DMS53 (cell line): Measurements from ENCODE around the gene ARID1B.
"Not testable (repeated sequence)": the region's sequence is repeated elsewhere in the genome, so short reads cannot be mapped to it uniquely, and the experiment has no call there.

ENCODE experiments used
- DNase-seq: peaks from one replicate; lab custom pipeline; 2025; lab: John Stamatoyannopoulos, UW

ARID1B gene

DNA sequence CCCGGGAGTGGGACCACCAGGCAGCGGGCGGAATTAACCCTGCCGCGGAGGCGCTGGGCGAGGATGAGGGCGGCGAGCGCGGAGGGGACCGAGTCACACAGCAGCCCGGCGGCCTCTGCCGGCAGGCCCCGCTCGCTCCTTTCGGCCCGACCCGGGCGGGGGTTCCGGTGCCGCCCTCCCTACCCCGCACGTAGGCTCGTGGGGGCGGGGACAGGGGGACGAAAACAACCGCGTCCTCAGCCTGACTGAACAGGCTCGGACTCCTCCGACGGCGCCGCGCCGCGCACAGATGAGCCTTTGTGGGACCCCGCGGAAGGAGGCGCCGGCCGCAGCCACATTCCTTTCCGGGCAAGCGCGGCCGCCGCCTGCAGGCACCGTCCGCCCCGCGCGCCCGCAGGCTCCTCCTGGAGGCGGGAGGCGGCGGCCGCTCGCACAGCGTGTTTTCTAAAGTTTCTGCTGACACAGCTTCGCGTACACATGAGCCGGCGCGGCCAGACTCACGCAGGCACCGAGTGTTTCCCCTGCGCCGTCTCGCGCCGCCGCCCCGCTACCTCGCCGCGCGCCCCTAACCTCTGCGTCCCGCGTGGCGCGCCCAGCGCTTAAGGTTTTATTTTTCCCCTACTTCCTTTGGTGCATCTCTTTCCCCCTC is 244.3 kb downstream of the ARID1B start:
- DNase-seq: peak; percentile 93

DNA sequence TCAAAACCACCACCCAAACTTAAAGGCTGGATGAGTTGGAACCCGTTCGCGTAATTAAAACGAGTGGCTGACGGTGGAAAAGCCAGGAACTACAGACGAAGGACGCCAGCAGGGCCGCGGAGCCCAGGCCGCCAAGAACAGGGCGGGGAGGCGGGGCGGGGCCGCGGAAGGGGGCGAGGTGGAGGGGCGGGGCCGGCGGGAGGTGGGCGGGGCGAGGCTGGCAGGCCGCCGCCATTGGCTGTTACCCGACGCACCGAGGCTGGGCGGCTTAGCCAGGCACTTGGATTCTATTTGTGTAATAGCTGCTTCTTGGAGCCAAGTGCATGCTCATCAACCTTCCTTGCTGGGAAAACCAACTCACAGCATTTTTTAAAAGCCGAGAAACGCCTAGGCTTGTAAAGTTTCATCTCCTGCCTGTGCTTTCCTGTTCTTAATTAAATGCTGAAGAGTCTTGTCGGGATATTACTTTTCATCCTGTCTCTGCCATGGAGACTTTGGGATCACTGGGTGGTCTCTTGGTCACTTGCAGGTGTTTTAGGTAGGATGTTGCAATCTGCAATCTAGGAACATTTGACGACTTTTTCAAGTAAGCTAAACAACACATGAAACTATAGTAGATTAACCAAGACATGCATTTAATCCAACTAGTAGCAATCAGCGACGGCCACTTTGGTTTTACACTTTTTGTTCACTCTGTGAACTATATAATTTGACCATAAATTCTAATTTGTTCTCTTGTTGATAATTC is 245.0 kb downstream of the ARID1B start:
- peak; percentile 88 for DNase-seq

DNA sequence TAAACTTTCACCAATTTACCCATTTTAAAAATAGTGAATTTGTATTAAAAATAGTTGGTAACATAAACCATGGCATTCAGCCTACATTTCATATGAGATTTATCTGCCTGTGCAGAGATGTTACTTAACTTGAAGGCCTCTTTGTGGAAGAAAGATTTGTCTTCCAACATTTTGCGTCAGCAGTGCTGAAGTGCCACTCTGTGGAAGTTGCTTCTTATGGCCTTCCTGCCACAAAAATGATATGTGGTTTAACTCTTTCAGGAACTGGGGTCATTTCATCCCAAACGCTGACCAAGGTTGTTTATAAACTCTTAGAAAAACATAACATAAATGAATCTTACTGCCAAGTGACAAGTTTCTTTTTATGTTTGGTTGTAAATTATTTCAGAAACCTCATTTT is 246.8 kb downstream of the ARID1B start:
- DNase-seq: no peak

DNA sequence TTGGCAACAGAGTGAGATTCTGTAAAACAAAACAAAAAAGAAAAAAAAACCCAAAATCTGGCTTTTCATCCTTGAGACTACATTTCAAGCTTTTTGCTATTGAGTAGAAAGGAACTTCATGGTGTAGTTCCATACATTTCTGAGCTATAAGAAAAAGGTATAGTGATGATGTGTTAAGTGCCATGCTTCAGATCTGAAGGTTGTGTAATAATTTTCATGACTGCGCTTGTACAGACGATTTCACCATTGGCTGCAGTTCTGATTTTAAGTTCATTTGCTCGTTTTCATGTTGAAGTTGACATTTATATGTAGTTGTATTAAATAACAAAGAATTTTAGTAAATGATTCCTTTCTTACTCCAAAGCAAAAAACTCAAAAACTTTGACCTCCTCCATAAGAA is 247.6 kb downstream of the ARID1B start:
- no peak for DNase-seq

DNA sequence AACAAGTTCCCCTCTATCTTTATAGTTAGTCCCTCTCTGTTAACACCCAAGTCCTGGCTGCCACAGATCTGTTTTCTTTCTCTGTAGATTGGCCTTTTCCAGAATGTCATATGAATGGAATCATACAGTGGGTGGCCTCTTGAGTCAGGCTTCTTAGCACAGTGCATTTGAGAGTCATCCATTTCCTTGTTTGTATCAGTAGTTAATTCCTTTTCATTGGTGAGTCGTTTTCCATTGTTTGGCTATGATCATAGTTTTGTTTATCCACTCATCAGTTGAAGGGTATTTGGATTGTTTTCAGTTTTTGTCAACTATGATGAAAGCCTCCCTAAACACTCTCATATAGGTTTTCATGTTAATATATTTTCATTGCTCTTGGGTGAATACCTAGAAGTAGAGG is 248.3 kb downstream of the ARID1B start:
- peak; percentile 11 for DNase-seq

DNA sequence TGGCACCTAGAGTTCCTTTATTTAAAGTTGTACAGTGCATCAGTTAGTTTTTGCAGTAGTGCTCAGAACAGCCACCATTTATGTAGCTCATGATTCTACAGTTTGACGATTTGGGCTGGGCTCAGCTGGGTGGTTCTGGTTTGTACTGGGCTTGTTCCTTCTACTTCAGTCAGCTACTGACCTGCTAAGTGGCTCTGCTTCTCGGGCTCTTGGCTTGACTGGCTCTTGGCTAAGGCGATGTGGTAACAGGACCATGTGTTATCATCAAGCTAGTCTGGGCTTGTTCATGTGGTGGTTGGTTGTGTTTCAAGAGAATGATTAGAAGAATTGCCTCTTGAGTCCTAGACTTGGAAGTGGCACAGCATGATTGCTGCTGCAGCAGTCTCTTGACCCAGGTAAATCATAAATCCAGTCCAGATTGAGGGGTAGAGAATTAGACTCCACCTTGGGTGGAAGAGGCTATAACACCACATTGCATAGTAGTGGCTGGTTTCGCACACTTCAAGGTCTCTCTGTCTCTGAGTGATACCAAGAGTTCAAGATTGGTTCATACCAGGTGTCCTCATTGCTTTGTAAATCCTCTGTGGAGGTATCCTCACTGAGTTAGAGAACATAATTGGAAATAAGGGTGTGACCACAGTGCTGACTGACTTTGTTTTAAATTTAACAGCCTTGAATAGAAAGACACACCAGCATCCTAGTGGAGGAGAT is 253.0 kb downstream of the ARID1B start:
- no peak for DNase-seq

DNA sequence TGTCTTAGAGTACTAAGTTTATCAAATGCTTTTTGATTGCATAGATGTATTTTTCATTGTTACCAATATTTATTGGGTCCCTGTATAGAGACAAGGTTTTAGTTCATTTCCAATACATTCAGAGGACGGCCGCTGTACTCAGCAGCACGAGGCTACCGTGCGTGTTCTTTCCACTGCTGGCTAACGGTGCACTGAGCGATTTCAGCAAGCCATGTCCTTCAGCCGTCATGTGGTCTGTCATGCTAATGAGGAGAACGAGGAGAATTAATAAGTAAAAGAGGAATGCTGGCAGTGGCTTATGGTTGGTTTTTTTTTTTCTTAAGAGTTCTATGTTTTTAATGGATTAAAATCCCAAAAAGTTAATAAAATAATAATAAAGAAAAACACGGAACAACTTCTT is 253.6 kb downstream of the ARID1B start:
- no peak for DNase-seq

DNA sequence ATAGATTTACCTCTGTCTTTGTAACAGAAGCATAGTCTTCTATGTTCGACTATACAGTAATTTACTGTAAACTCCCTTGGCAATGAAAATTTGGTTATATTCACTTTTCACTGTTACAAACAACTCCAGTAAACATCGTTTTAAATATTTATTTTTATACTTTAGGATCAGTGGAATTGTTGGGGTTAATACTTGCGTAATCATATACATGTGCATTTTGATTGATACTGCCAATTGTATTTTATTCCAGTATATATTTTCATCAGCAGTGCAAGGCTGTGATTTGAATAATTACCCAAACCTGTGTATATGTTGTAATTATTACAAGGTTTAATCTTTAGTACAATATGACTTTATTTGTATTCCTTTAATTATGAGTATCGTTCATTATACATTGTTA is 255.7 kb downstream of the ARID1B start:
- no peak for DNase-seq

DNA sequence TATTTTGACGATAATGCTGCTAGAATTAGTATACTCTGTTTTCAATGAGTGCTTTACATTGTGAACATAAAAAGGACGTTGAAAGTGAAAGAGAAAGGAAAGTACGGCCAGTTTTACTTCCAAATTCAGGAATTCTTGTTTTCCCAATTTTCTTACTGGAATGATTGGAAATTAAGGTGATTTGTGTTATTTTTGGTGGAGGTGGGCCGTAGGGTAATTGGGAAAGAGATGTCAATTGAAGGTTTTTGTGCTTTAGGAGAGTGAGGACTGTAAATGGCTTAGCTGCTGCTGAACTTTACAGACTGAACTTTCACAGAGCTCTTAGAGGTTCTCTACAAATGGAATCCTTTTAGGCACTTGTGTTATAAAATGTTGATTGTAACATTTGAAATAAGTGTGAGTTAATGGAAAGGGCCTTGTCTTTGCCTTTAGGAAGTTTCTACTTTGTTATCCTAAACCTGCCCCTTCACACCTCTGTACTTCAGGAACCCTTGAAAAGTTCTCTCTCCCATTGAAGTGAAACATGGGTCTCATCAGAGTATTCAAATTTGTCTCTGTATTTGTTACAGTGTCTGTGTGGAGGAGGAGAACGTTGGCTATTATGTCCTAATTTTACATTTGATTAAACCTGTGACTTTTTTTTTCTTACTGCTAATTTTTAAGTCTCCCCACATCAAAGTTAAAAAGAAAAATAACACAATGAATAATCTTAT is 256.4 kb downstream of the ARID1B start:
- peak; percentile 15 for DNase-seq

DNA sequence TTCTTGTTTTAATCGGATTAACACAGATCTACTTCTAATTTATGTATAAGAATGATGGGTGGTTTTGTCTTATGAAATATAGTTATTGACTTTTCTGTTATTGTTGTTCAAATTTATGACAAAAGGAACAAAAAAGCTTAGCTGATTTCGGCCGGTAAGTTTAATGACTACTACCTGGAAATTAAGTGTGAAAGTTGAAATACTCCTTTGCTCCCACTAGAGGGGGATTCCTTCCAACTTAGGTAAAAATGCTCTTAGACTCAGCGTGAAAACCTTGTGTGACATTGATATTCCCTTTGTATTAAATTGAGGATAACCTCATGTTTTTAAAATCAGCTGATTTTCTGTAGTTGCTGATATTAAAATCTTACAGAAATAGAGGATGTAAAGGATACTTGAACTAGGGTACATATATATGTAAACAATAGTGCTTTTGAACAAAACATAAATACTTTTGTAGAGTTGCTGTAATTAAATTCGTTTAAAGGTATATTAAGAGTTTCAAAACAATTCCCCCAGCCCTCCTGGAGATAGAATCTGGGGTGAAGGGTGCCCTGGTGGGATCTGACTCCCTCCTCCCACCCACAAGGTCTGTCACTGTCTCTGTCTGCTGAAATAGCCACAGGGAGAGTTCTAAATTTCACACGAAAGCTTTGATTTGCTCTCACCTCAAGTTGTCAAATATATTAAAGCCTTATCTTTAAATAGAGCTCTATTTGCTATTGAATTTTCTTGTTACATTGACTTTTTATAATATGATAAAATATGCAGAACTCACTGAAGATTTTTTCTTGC is 257.5 kb downstream of the ARID1B start:
- peak; percentile 68 for DNase-seq

DNA sequence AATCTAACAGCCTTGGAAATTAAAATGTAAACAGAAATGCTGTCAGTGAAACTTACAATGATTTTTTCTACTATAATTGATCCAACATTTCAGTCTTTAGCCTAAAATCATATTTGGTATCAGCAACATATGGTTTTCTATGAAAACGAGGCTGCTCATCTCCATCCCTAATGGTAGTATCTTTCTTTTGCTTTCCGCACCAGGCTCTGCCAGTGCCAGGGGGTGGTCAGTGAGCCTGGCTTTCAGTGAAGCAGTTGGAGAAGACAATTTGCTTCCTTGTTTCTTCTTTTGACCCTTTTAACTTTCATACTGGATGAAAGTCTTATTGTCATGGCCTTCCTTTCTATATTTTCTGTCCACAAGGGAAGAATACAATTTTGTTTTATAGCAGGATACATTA is 258.4 kb downstream of the ARID1B start:
- DNase-seq: no peak

DNA sequence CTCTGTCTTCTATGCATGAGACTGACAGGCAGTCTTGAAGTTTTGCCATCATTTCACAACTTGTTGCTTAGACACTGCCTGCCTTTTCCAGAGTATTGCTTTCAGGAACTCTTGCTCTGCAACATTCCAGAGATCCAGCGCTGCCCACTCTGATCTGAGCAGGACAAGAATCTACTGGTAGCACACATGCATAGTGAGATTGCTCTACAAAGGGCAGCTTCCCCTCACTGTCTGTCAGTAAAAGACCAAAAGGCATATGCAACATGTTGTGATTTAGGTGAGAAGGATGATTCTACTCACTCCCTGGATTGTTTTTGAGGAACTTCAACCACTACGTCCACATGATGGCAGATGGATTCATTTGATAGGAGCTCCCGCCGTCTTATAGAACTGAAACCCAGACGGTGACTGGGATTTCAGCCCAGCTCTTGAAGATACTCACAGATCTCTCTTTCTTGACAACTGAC is 259.1 kb downstream of the ARID1B start:
- no peak for DNase-seq

DNA sequence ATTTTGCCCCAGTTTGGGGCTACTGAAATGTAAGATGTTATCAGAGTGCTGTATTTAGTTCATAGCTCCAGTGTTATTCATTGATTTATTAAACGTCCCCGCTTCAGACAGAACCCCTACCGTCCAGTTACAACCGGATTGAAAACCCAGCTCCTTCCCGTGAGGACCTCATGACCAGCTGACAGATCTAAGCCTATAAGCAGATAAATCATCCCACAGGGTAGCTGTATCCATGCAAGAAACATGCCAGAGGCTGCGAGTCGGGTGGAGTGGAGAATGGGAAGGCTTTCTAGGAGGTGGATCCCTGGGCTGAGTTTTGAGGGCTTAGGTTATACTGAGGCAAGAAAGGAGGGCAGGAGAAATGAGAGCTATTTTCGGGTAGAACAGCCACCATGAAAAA is 260.0 kb downstream of the ARID1B start:
- no peak for DNase-seq

DNA sequence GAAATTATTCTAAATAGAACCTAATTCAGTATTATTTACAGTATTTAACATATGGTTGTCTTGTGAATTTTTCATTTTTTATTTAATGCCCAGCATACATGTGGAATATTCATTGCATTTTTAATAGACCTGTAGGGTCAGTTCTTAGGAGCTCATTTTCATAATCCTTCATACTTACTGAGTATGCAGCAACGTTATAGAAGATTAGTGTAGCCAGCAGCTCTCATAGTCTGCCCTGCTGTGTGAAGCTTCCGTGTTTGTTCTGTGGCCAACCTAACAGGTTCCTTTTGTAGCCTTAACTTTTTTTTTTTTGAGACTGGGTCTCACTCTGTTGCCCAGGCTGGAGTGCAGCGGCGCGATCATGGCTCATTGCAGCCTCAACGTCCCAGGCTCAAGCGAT is 261.4 kb downstream of the ARID1B start:
- no peak for DNase-seq

DNA sequence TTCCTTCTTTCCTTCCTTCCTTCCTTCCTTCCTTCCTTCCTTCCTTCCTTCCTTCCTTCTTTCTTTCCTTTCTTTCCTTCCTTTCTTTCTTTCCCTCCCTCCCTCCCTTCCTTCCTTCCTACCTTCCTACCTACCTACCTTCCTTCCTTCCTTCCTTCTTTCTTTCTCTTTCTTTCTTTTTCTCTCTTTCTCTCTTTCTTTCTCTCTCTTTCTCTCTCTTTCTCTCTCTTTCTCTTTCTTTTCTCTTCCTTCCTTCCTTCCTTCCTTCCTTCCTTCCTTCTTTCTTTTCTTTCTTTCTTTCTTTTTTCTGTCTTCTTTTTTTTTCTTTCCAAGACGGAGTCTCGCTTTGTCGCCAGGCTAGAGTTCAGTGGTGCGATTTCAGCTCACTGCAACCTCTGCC is 262.5 kb downstream of the ARID1B start:
- not testable (repeated sequence) for DNase-seq

DNA sequence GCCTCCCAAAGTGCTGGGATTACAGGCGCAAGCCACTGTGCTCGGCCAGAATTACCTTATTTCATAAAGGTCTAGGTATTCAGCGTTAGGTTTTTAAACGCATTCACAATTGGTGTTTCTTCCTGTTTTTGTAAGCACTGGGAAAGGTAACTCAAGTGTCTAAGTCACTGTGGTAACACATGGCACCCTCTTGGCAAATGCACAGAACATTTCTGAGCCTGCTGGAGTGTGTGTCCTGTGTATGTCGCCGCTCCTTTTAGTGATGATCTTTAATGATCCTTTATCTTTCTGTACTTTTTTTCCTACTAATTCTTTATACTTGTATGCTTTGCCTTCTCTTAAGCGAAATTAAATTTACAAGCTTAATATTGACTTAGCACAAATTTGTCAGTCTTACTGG is 263.0 kb downstream of the ARID1B start:
- DNase-seq: no peak

DNA sequence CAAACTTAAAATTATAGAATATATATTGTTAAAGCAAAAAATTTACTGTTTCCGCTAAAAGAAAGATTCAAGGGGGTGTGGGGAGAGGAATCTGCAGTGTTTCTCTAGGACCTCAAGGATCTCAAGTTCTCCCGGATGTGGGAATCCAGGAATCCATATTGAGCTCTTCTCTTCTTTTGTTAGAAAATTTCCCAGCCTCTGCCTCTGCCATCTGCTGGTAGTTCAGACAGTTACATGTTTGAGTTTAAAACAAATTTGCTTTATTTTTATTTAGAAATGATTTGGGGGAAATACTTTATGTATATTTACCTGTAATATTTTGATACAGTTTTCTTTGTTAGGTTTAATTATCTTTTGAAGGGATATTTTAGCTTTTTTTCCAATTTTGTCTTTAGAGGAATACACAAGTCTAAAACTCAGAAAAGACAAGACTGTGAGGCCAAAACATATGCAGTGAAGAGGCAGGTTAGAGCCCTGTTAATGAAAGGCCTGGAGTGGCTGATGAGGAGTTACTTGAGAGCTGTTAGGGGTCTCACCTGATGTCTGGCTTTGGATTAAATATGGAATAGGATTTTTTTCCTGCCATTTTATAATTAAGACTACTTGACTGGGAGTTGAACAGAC is 268.8 kb downstream of the ARID1B start:
- DNase-seq: peak; percentile 68

DNA sequence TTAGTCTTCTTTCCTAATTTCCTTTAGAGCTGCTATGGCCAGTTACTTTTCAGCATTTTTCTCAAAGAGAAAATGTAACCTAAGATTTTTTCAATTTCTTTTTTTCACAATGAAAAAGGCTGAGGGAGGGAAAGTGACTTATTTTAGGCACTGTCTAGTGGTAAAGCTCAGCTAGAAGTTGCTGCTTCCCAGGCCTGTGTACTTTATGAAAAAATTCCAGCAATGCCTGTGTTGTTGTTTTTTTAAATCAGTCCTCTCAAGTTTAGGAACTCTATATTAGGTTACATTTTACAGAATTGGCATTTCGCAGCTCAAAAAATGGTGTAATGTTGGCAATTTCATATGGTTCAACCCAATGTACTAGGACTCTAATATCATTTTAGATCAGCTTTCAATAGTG is 269.6 kb downstream of the ARID1B start:
- DNase-seq: no peak

DNA sequence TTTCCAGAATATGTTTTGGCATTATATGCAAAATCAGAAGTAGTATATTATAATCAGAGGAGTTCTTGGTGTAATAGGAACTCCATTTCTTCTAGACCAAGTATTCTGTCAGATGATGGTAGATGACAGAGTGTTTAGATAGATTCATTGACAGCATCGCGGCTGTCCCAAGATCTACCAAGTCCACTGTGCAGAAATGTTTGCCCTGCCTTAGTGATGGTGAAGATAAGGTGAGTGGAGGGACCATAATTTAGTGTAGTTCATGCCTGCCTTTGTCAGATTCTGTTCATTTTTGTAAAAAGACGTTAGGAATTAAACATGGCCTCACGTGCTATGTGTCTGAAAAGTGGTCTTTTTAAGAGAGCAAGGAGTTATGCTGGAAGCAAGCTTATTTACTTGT is 270.1 kb downstream of the ARID1B start:
- DNase-seq: no peak

DNA sequence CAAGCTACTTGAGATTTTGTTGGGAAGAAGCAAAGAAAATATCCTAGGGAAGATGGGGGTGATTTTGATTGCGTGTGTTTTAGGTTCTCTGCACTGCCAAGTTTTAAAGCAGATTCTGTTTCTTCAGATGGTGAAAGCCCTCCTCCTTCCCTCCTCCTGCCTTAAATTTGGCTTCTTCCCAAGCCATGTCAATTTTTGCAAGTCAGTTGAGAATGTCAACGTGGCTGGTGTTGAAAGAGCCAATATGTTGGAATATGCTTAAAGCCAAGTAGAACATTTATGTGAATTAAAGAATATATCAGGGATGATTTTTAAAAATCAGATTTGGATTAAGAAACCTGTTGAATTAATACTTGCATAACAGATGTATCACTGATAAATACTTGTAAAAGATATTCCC is 270.8 kb downstream of the ARID1B start:
- DNase-seq: no peak

DNA sequence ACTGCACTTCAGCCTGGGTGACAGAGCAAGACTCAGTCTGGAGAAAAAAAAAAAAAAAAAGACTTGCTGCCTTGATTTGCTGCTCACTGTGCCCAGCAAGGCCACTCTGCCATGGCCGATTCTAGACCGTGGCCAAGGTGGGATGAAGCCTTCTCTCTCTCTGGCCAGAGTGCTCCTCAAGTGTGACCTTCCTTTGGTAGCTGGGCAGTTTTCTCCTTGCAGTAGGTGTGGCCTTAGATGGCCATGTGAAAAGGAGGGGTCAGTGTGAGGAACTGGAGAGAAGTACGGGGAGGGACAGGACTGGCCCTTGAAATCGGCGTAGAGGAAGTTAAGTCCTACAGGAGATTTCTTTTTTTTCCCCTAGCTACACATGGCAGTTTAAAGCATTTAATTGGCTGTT is 272.0 kb downstream of the ARID1B start:
- no peak for DNase-seq
